T-cell (primary cell): ENCODE measurements around the gene OS9. TPM values are rescaled to one million over a fixed set of nuclear protein-coding genes. Genes with fewer than 3 reads are reported as not detected.
"Not testable (repeated sequence)": the region's sequence is repeated elsewhere in the genome, so short reads cannot be mapped to it uniquely, and the experiment has no call there.

ENCODE experiments used
- ATAC-seq, 4 experiments: fragments of 200-7000 bp in 3 of 4; fragments of 150-1000 bp in 1 of 4; cut with Tn5 transposase; replicated peaks in 1 of 4; 1 replicate in 3 of 4; 2 replicates in 1 of 4; pipeline ENCODE4 v1.10.0; 2021; ENCODE audit warnings: moderate library complexity in 3 of 4, mild to moderate bottlenecking in 2 of 4, moderate number of reproducible peaks in 1 of 4
- CTCF ChIA-PET, 2 donors: fragments of 300-600 bp; sonication (Branson Sonifier 250); formaldehyde crosslinking; loops; one replicate each; lab custom pipeline; 2022; ENCODE audit warnings: antibody characterized with exemption in 2 of 2; lab: Charles Lee
- POLR2A ChIA-PET, 2 donors: fragments of 300-600 bp; sonication (Branson Sonifier 250); formaldehyde crosslinking; loops; one replicate each; lab custom pipeline; 2022; ENCODE audit warnings: antibody characterized with exemption in 2 of 2; lab: Charles Lee
- DNase-seq, 35 experiments: peaks; one replicate each; pipeline versions ENCODE4 v3.0.0 to v3.0.0-alpha.2; 2013 to 2023
- H3K27ac ChIP-seq: one replicate; pipeline ENCODE4 v1.5.1; 2013; ENCODE audit warnings: low read length
- H3K27me3 ChIP-seq, 2 experiments: replicated peaks in 1 of 2; 1 replicate in 1 of 2; 2 replicates in 1 of 2; pipeline versions ENCODE4 v1.6.1 to v1.7.0; 2013; ENCODE audit warnings: low read length in 1 of 2, mixed read lengths in 1 of 2; ENCODE audit not compliant: control insufficient read depth in 2 of 2, insufficient read depth in 2 of 2; ENCODE audit errors: extremely low read depth in 1 of 2
- H3K36me3 ChIP-seq, 2 donors: 1 replicate in 1 of 2; 2 replicates in 1 of 2; pipeline versions ENCODE4 v1.6.1 to v1.7.0; 2013; ENCODE audit warnings: low read length in 1 of 2; ENCODE audit not compliant: control insufficient read depth in 2 of 2, insufficient read depth in 1 of 2; ENCODE audit errors: extremely low read depth in 1 of 2
- H3K4me1 ChIP-seq, 2 experiments: 1 replicate in 1 of 2; 2 replicates in 1 of 2; pipeline versions ENCODE4 v1.6.1 to v1.7.0; 2013; ENCODE audit warnings: low read length in 2 of 2, mixed read lengths in 1 of 2; ENCODE audit not compliant: insufficient read depth in 2 of 2, control insufficient read depth in 1 of 2; ENCODE audit errors: extremely low read depth in 1 of 2
- H3K4me3 ChIP-seq, 2 donors: 1 replicate in 1 of 2; 2 replicates in 1 of 2; pipeline versions ENCODE4 v1.5.1 to v1.7.0; 2013; ENCODE audit warnings: mild to moderate bottlenecking in 2 of 2, low read length in 1 of 2, moderate library complexity in 1 of 2; ENCODE audit not compliant: control insufficient read depth in 1 of 2; ENCODE audit errors: extremely low read depth in 1 of 2
- H3K9me3 ChIP-seq: 2 replicates; pipeline ENCODE4 v1.7.0; 2013
- H3K27ac Mint-ChIP-seq, 2 donors: one replicate each; pipeline ENCODE4 v1.8.0; 2020 to 2021; ENCODE audit warnings: mild to moderate bottlenecking in 2 of 2, mixed read lengths in 2 of 2
- H3K27me3 Mint-ChIP-seq, 2 donors: one replicate each; pipeline ENCODE4 v1.8.0; 2021 to 2022; ENCODE audit warnings: mixed read lengths in 2 of 2
- H3K36me3 Mint-ChIP-seq: one replicate; pipeline ENCODE4 v1.8.0; 2021; ENCODE audit warnings: mixed read lengths
- H3K4me1 Mint-ChIP-seq, 3 donors: one replicate each; pipeline ENCODE4 v1.8.0; 2020 to 2022; ENCODE audit warnings: mixed read lengths in 3 of 3, mild to moderate bottlenecking in 1 of 3
- H3K4me3 Mint-ChIP-seq, 3 donors: one replicate each; pipeline ENCODE4 v1.8.0; 2020 to 2022; ENCODE audit warnings: mild to moderate bottlenecking in 3 of 3, mixed read lengths in 3 of 3, moderate library complexity in 3 of 3
- H3K9me3 Mint-ChIP-seq, 3 donors: one replicate each; pipeline ENCODE4 v1.8.0; 2020 to 2022; ENCODE audit warnings: mixed read lengths in 3 of 3
- WGBS: methylation state at CpG from one replicate; pipeline ENCODE4 v1.1.5; 2013; ENCODE audit warnings: missing lambda C conversion rate; ENCODE audit not compliant: insufficient coverage; 5-methylcytosine and 5-hydroxymethylcytosine counted together
- total RNA-seq, 35 experiments: library from RNA in 6 of 35; stranded (reverse) in 6 of 35; fragments of 120-200 nt in 1 of 35; gene quantifications; one replicate each; pipeline versions ENCODE4 v1.2.1 to v1.2.4 and lab custom pipeline; 2013 to 2026

The OS9 gene
- total RNA-seq, 5 donors from 2014 or later (not counting 1 experiment from before 2014, with no cell fraction given) = 135 to 181 (median 164) TPM

DNA sequence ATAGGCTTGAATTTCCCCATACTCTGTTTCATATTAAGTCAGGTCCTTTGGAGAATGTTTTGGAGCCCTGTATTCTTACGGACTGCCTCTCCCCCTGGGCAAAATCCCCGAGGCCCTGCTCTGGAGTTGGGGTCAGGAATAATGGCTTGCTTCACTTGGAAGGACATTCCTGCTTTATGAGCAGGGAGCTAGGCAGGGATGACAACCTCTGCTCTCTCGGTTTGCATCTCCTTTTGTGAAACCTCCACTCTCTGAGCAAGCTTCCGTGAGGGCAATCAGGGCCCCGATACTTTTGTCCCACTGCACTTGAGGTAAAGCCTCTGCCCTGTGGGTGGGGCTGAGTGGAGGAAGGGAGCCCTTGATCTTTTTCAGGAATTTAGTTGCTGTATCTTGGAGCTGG is 19.3 kb downstream of the OS9 start:
- H3K4me3 ChIP-seq = no peak overlapping the region
- no peaks in the 10 kb centered on the region for H3K4me1 ChIP-seq
- Mint-ChIP-seq H3K4me1 (peaks cover 0 to 4% (median 2%) of the 10 kb centered on the region in 3 donors), H3K4me3 (no peak overlapping the region), H3K27me3 (no peaks in the 10 kb centered on the region), H3K36me3 (peaks cover 37% of the 10 kb centered on the region), H3K27ac (no peak overlapping the region), H3K9me3 (no peaks in the 10 kb centered on the region)
- H3K27me3 ChIP-seq = no peaks in the 10 kb centered on the region
- CTCF ChIA-PET = interaction anchor here in 1 of 2 donors (0.7 kb wide), 1 partner anchor 1947 kb away, joined by 5 read pairs; no protein-coding TSS in a partner anchor
- peaks cover 8 to 52% of the 10 kb centered on the region in 2 donors for H3K36me3 ChIP-seq
- no peak for ATAC-seq
- no CpG with 5 or more reads among the region's 5 CpGs for WGBS
- no peak overlapping the region for H3K27ac ChIP-seq
- no peaks in the 10 kb centered on the region for H3K9me3 ChIP-seq
- DNase-seq = no peak
- POLR2A ChIA-PET = no interaction called here

DNA sequence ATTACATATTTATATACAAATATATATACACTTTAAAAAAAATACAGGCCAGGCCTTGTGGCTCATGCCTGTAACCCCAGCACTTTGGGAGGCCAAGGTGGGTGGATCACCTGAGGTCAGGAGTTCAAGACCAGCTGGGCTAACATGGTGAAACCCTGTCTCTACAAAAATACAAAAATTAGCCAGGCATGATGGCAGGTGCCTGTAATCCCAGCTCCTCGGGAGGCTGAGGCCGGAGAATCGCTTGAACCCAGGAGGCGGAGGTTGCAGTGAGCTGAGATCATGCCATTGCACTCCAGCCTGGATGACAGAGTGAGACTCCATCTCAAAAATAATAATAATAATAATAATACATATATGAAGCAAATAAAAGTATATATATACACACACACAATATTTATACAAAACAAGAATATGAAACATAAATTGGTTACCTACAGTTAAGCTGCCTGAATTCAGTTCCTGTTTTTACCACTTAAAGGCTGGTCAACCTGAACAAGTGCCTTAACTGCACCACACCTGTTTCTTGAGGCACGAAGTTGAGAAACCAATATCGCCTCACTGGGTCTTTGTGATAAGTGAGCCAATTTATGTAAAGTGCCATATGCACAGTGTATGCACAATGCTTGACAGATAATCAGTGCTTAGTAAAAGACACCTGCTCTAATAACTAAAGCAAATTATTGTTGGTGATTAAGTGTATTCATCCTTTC is 21.3 kb downstream of the OS9 start:
- H3K27me3 Mint-ChIP-seq, H3K27ac ChIP-seq, H3K9me3 ChIP-seq, H3K9me3 Mint-ChIP-seq, H3K4me1 ChIP-seq, H3K4me3 Mint-ChIP-seq, H3K27ac Mint-ChIP-seq, DNase-seq, H3K27me3 ChIP-seq, ATAC-seq, CTCF ChIA-PET, H3K4me3 ChIP-seq, POLR2A ChIA-PET, H3K4me1 Mint-ChIP-seq: not testable (repeated sequence)
- 92% methylated on average over 2 of the region's 6 CpGs for WGBS
- peaks cover 40% of the 10 kb centered on the region for H3K36me3 Mint-ChIP-seq
- peaks cover 15 to 70% of the 10 kb centered on the region in 2 donors for H3K36me3 ChIP-seq

DNA sequence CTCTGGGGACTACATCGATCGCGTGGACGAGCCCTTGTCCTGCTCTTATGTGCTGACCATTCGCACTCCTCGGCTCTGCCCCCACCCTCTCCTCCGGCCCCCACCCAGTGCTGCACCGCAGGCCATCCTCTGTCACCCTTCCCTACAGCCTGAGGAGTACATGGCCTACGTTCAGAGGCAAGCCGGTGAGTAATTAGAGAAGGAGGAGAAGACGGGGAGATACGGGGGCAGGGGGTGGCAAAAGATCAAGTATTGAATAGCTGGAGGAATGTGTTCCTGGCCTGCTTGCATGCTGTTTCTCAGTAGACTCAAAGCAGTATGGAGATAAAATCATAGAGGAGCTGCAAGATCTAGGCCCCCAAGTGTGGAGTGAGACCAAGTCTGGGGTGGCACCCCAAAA is 21.9 kb downstream of the OS9 start:
- CTCF ChIA-PET = no interaction called here
- 100% methylated on average over 2 of the region's 12 CpGs for WGBS
- POLR2A ChIA-PET = no interaction called here
- H3K9me3 Mint-ChIP-seq = no peaks in the 10 kb centered on the region
- no peaks in the 10 kb centered on the region for H3K4me1 ChIP-seq
- H3K4me3 ChIP-seq = no peak overlapping the region
- H3K27ac ChIP-seq = no peak overlapping the region
- H3K4me3 Mint-ChIP-seq = no peak overlapping the region
- peaks cover 37% of the 10 kb centered on the region for H3K36me3 Mint-ChIP-seq
- no peaks in the 10 kb centered on the region for H3K27me3 Mint-ChIP-seq
- H3K4me1 Mint-ChIP-seq = peaks cover 0 to 6% (median 2%) of the 10 kb centered on the region in 3 donors
- peaks cover 16 to 73% of the 10 kb centered on the region in 2 donors for H3K36me3 ChIP-seq
- no peak for ATAC-seq
- DNase-seq = no peak
- no peaks in the 10 kb centered on the region for H3K9me3 ChIP-seq
- H3K27me3 ChIP-seq = no peaks in the 10 kb centered on the region
- H3K27ac Mint-ChIP-seq = peak overlapping the region in 1 of 2 donors; percentile 39

DNA sequence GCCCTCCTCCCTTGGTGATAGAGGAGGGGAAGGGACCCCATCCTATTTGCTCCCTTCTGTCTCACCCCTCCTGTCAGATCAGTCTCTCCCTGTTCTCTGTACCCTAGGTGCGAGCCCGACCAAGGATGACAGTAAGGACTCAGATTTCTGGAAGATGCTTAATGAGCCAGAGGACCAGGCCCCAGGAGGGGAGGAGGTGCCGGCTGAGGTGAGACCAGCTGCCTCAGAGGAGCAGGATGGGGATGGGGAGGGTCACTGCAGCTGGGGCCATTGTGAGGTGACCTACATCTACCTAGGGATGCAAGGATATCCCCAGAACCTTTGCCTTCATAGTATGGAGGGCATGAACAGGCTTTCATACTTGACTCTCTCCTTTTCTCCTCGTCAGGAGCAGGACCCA is 22.4 kb downstream of the OS9 start:
- POLR2A ChIA-PET = no interaction called here

DNA sequence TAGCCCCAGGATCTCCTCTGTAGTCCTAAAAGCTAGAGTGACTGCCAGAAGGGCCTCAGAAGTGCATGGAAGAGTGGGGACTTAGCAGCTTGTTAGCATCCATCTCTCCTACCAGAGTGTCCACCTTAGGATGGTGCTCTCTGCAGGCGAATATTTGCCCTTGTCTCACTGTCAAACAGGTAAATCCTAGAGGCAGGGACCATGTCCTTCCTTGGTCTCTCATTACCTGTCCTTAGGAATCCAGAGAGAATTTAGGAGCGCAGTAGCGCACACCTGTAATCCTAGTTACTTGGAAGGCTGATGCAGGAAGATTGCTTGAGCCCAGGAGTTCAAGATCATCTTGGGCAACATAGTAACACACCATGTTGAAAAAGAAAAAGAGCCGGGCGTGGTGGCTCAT is 23.2 kb downstream of the OS9 start:
- DNase-seq = no peak
- Mint-ChIP-seq H3K4me1 (peaks cover 4 to 12% (median 5%) of the 10 kb centered on the region in 3 donors), H3K27me3 (no peaks in the 10 kb centered on the region), H3K36me3 (peaks cover 39% of the 10 kb centered on the region), H3K9me3 (no peaks in the 10 kb centered on the region), H3K27ac (no peak overlapping the region), H3K4me3 (no peak overlapping the region)
- ChIA-PET CTCF (interaction anchor here in 1 of 2 donors (0.6 kb wide), 1 partner anchor 48 kb away, joined by 7 read pairs; no protein-coding TSS in a partner anchor), POLR2A (interaction anchor here in 1 of 2 donors (0.5 kb wide), 1 partner anchor 462 kb away, joined by 3 read pairs; no protein-coding TSS in a partner anchor)
- Histone ChIP-seq H3K27ac (no peak overlapping the region), H3K36me3 (peaks cover 20 to 77% of the 10 kb centered on the region in 2 donors), H3K4me3 (no peak overlapping the region), H3K4me1 (no peaks in the 10 kb centered on the region), H3K27me3 (no peaks in the 10 kb centered on the region), H3K9me3 (no peaks in the 10 kb centered on the region)
- ATAC-seq = no peak
- 100% methylated on average over 2 of the region's 5 CpGs for WGBS

More for the DNA sequence above, 22.4 kb downstream of the OS9 start:
- Histone ChIP-seq H3K9me3 (no peaks in the 10 kb centered on the region), H3K4me3 (no peak overlapping the region), H3K4me1 (no peaks in the 10 kb centered on the region), H3K27me3 (no peaks in the 10 kb centered on the region), H3K27ac (no peak overlapping the region), H3K36me3 (peaks cover 20 to 75% of the 10 kb centered on the region in 2 donors)
- DNase-seq (no peak), ATAC-seq (no peak)
- Mint-ChIP-seq H3K36me3 (peaks cover 41% of the 10 kb centered on the region), H3K9me3 (no peaks in the 10 kb centered on the region), H3K4me3 (no peak overlapping the region), H3K27ac (no peak overlapping the region), H3K4me1 (peaks cover 0 to 6% (median 2%) of the 10 kb centered on the region in 3 donors), H3K27me3 (no peaks in the 10 kb centered on the region)
- CTCF ChIA-PET = no interaction called here
- WGBS = 100% methylated on average over 1 of the region's 4 CpGs

DNA sequence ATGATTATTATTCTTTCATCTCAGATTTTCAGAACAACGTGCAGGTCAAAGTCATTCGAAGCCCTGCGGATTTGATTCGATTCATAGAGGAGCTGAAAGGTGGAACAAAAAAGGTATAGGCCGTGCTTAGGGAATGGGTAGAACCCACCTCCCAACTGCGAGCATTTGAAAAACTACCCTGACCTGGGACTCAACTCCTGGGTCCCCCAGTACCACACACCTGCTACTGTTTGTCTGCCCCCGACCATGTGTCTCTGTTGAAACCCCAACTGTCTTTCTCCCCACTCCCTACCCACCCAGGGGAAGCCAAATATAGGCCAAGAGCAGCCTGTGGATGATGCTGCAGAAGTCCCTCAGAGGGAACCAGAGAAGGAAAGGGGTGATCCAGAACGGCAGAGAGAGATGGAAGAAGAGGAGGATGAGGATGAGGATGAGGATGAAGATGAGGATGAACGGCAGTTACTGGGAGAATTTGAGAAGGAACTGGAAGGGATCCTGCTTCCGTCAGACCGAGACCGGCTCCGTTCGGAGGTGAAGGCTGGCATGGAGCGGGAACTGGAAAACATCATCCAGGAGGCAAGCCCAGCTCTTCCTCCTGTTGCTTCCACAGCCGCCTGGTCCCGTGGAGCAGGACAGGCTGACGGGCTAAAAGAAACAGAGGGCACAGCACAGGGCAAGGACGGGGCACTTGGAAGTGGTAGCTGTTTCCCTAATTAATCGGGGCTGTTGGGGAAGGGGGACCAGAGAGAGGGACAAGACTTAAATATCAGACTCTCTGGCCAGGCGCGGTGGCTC is 24.1 kb downstream of the OS9 start:
- peaks cover 8 to 12% (median 9%) of the 10 kb centered on the region in 3 donors for H3K4me1 Mint-ChIP-seq
- no peaks in the 10 kb centered on the region for H3K27me3 ChIP-seq
- H3K4me1 ChIP-seq = no peaks in the 10 kb centered on the region
- H3K27ac ChIP-seq = no peak overlapping the region
- ChIA-PET CTCF (interaction anchor here (0.6 to 0.8 kb wide), 3 partner anchors 47 to 1505 kb away, joined by 4 to 7 read pairs (median 4); no protein-coding TSS in a partner anchor), POLR2A (no interaction called here)
- no peak overlapping the region for H3K4me3 ChIP-seq
- ATAC-seq (no peak), DNase-seq (no peak)
- no peak overlapping the region for H3K27ac Mint-ChIP-seq
- H3K36me3 ChIP-seq = peaks cover 23 to 71% of the 10 kb centered on the region in 2 donors
- H3K9me3 ChIP-seq = no peaks in the 10 kb centered on the region
- H3K4me3 Mint-ChIP-seq = no peak overlapping the region
- no peaks in the 10 kb centered on the region for H3K27me3 Mint-ChIP-seq
- peaks cover 35% of the 10 kb centered on the region for H3K36me3 Mint-ChIP-seq
- no peaks in the 10 kb centered on the region for H3K9me3 Mint-ChIP-seq
- 96% methylated on average over 16 of the region's 22 CpGs for WGBS
